ENCODE data around the gene PTCH1. TPM values are rescaled to one million over a fixed set of nuclear protein-coding genes. Genes with fewer than 3 reads are reported as not detected.

Gene PTCH1
- total RNA-seq, 1 experiment from 2014 or later, result 6.6 TPM

DNA sequence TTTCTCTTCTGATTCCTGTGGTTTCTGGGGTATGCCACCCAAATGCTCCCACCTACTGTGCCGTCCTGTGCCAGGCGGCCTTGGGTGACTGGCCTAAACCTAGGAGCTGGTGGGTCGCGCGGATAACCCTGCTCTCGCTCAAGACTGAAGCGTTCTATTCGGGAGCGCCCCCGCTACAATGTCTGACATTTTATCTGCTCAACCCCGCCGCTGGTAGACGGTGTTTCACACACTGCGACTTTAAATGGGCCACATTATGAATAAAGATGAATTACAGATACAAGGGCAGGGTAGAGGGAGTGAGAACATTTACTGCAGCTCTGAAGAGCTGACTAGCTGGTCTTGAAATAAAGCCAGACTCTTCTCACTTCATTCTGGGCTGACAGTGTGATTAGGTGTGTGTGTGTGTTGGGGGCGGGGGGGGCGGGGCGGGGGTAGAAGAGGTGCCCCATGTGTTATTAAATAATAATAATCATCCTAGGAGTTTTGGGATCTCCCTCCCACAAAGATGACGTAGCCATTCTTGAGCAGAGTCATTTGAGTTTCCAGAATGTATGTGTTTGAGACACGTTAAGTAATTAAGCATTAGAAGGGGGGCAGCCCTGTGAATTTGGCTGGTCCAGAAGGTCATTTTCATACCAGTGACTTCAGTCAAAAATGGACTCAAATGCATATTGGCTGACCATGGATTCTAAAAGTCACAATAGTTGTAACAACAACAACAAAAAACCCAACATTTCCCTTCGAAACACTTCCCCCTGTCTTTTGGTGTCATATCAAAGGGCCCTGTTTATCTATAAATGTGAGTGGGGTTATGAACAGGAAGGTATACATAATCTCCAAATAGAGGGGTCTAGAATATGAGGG lies 1.0 kb upstream of the PTCH1 start:
- intact Hi-C loops (cut with micrococcal nuclease; ENCODE audit: unreplicated experiment), result loop anchor here (10.0 kb wide), 1 partner anchor 1107 kb away; no protein-coding TSS in a partner anchor
- no peak for ATAC-seq
- TF ChIP-seq, protein P1, sequence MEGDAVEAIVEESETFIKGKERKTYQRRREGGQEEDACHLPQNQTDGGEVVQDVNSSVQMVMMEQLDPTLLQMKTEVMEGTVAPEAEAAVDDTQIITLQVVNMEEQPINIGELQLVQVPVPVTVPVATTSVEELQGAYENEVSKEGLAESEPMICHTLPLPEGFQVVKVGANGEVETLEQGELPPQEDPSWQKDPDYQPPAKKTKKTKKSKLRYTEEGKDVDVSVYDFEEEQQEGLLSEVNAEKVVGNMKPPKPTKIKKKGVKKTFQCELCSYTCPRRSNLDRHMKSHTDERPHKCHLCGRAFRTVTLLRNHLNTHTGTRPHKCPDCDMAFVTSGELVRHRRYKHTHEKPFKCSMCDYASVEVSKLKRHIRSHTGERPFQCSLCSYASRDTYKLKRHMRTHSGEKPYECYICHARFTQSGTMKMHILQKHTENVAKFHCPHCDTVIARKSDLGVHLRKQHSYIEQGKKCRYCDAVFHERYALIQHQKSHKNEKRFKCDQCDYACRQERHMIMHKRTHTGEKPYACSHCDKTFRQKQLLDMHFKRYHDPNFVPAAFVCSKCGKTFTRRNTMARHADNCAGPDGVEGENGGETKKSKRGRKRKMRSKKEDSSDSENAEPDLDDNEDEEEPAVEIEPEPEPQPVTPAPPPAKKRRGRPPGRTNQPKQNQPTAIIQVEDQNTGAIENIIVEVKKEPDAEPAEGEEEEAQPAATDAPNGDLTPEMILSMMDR (IDR thresholded peaks at IDR 0.05), result no peak
- TF ChIP-seq, protein P2, sequence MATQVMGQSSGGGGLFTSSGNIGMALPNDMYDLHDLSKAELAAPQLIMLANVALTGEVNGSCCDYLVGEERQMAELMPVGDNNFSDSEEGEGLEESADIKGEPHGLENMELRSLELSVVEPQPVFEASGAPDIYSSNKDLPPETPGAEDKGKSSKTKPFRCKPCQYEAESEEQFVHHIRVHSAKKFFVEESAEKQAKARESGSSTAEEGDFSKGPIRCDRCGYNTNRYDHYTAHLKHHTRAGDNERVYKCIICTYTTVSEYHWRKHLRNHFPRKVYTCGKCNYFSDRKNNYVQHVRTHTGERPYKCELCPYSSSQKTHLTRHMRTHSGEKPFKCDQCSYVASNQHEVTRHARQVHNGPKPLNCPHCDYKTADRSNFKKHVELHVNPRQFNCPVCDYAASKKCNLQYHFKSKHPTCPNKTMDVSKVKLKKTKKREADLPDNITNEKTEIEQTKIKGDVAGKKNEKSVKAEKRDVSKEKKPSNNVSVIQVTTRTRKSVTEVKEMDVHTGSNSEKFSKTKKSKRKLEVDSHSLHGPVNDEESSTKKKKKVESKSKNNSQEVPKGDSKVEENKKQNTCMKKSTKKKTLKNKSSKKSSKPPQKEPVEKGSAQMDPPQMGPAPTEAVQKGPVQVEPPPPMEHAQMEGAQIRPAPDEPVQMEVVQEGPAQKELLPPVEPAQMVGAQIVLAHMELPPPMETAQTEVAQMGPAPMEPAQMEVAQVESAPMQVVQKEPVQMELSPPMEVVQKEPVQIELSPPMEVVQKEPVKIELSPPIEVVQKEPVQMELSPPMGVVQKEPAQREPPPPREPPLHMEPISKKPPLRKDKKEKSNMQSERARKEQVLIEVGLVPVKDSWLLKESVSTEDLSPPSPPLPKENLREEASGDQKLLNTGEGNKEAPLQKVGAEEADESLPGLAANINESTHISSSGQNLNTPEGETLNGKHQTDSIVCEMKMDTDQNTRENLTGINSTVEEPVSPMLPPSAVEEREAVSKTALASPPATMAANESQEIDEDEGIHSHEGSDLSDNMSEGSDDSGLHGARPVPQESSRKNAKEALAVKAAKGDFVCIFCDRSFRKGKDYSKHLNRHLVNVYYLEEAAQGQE (IDR thresholded peaks at IDR 0.05; ENCODE audit: insufficient read depth in 1 of 2, low read depth in 2 of 2, low read length in 1 of 2), result no peak
- TF ChIP-seq POLR2AphosphoS5 (IDR thresholded peaks at IDR 0.05; ENCODE audit: low read depth, low read length), result no peak
- no peak for TF ChIP-seq SIN3A (IDR thresholded peaks at IDR 0.05; ENCODE audit: borderline replicate concordance, insufficient read depth, low read depth, low read length)
- TF ChIP-seq TCF7L2 (IDR thresholded peaks at IDR 0.05; ENCODE audit: low read depth, low read length), result no peak
- ChIA-PET CTCF (no interaction called here), POLR2A (no interaction called here)
- DNase-seq (ENCODE audit: low read depth, low spot score), result no peak
- BruUV-seq (replicated peaks), result no TSS peak
- H3K36me3 ChIP-seq (ENCODE audit: control insufficient read depth, insufficient read depth, low read length), result no peaks in the 10 kb centered on the region
- H3K27ac ChIP-seq (ENCODE audit: low read length), result no peak overlapping the region
- no peaks in the 10 kb centered on the region for H3K27me3 ChIP-seq (ENCODE audit: control insufficient read depth, insufficient read depth, low read length)
- in situ Hi-C loops (cut with HindIII; ENCODE audit: low pct_unique_long_range_greater_than_20kb, low sequenced_read_pairs), result no loop called here
- no peak overlapping the region for H3K4me3 ChIP-seq (ENCODE audit: low read depth in 2 of 2, low read length in 2 of 2)
- no peaks in the 10 kb centered on the region for H3K9me3 ChIP-seq (ENCODE audit: control insufficient read depth, insufficient read depth, low read depth, low read length)
- H3K4me1 ChIP-seq (ENCODE audit: control insufficient read depth, insufficient read depth, low read length), result no peaks in the 10 kb centered on the region

DNA sequence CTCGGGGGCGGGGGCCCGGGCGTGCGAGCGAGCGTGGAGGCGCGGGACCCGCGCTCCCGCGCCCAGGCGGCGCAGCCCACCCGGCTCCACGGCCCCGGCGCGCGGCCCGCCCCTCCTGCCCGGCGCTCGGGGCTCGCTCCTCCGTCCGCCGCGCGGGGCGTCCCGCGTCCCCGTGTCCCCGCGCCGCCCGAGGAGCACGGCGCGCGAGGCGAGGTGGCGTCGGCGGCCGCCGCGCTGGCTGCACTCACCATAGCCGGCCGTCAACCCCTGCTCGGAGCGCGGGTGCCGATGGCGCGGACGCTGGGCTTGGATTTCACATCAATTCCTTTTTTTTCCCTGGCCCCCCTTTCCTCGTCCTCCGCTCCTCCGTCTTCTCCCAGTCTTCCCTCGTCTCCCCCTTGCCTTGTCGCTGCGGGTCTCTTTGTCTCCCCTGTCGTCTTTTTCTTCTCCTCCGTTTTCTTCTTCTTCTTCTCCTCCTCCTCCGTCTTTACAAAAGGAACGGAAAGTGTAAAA lies 494 bp downstream of the PTCH1 start:
- Histone ChIP-seq H3K36me3 (ENCODE audit: control insufficient read depth, insufficient read depth, low read length) (no peaks in the 10 kb centered on the region), H3K9me3 (ENCODE audit: control insufficient read depth, insufficient read depth, low read depth, low read length) (no peaks in the 10 kb centered on the region), H3K27ac (ENCODE audit: low read length) (no peak overlapping the region), H3K4me1 (ENCODE audit: control insufficient read depth, insufficient read depth, low read length) (no peaks in the 10 kb centered on the region), H3K4me3 (ENCODE audit: low read depth in 2 of 2, low read length in 2 of 2) (peak overlapping the region; percentile 52 to 57), H3K27me3 (ENCODE audit: control insufficient read depth, insufficient read depth, low read length) (no peaks in the 10 kb centered on the region)
- CTCF ChIA-PET, result no interaction called here
- DNase-seq (ENCODE audit: low read depth, low spot score) (no peak), ATAC-seq (peak; percentile 71)
- intact Hi-C loops (cut with micrococcal nuclease; ENCODE audit: unreplicated experiment), result loop anchor here (10.0 kb wide), 1 partner anchor 1109 kb away; no protein-coding TSS in a partner anchor
- POLR2A ChIA-PET, result no interaction called here
- in situ Hi-C loops (cut with HindIII; ENCODE audit: low pct_unique_long_range_greater_than_20kb, low sequenced_read_pairs), result no loop called here
- BruUV-seq (replicated peaks), result no TSS peak
- no peak for TF ChIP-seq TCF7L2 (IDR thresholded peaks at IDR 0.05; ENCODE audit: low read depth, low read length)
- TF ChIP-seq, protein P2 (IDR thresholded peaks at IDR 0.05; ENCODE audit: insufficient read depth in 1 of 2, low read depth in 2 of 2, low read length in 1 of 2), result no peak
- no peak for TF ChIP-seq SIN3A (IDR thresholded peaks at IDR 0.05; ENCODE audit: borderline replicate concordance, insufficient read depth, low read depth, low read length)
- TF ChIP-seq POLR2AphosphoS5 (IDR thresholded peaks at IDR 0.05; ENCODE audit: low read depth, low read length), result no peak
- TF ChIP-seq, protein P1 (IDR thresholded peaks at IDR 0.05), result no peak

All from Panc1 (cell line).